AG04450 (cell line): ENCODE results near the gene ACSM3. TPM values are rescaled to one million over a fixed set of nuclear protein-coding genes. Genes with fewer than 3 reads are reported as not detected.

Experiments
- CTCF ChIA-PET: fragments of 300-600, 350-600 bp; formaldehyde crosslinking; extraction: SDS; loops from one replicate; lab custom pipeline; 2022; ENCODE audit warnings: antibody characterized with exemption, inconsistent platforms; lab: Charles Lee
- POLR2A ChIA-PET: fragments of 350-600 bp; formaldehyde crosslinking; extraction: SDS; loops from one replicate; lab custom pipeline; 2021; ENCODE audit warnings: antibody characterized with exemption, inconsistent platforms; lab: Yijun Ruan, JAX
- DNase-seq: peaks from one replicate; pipeline ENCODE4 v3.0.0-alpha.2; 2011; ENCODE audit warnings: low read depth, low spot score
- H3K27ac ChIP-seq: one replicate; pipeline ENCODE4 v1.5.1; 2012; ENCODE audit warnings: low read depth, low read length, control low read depth
- H3K27me3 ChIP-seq: one replicate; pipeline ENCODE4 v1.6.0; 2012; ENCODE audit warnings: low read length; ENCODE audit not compliant: control insufficient read depth, insufficient read depth
- H3K4me3 ChIP-seq: 2 replicates; pipeline ENCODE4 v1.5.1; 2011; ENCODE audit warnings: mild to moderate bottlenecking, low read depth, low read length, control low read depth
- H3K9me3 ChIP-seq: 2 replicates; pipeline ENCODE4 v1.5.1; 2012; ENCODE audit warnings: low read length; ENCODE audit not compliant: control insufficient read depth, insufficient read depth
- polyA plus RNA-seq: library from polyadenylated mRNA; depleted of rRNA; stranded (reverse); fragments of >200 nt; gene quantifications from 2 replicates; pipeline ENCODE4 v1.2.3, GENCODE V29; 2011
- TF ChIP-seq, protein P1 (sequence below): IDR thresholded peaks from 2 replicates; pipeline ENCODE4 v1.5.1; 2011; ENCODE audit warnings: low read depth, low read length, control low read depth, inconsistent platforms

ACSM3 gene
- polyA plus RNA-seq, 1 experiment = 0.76 TPM

DNA sequence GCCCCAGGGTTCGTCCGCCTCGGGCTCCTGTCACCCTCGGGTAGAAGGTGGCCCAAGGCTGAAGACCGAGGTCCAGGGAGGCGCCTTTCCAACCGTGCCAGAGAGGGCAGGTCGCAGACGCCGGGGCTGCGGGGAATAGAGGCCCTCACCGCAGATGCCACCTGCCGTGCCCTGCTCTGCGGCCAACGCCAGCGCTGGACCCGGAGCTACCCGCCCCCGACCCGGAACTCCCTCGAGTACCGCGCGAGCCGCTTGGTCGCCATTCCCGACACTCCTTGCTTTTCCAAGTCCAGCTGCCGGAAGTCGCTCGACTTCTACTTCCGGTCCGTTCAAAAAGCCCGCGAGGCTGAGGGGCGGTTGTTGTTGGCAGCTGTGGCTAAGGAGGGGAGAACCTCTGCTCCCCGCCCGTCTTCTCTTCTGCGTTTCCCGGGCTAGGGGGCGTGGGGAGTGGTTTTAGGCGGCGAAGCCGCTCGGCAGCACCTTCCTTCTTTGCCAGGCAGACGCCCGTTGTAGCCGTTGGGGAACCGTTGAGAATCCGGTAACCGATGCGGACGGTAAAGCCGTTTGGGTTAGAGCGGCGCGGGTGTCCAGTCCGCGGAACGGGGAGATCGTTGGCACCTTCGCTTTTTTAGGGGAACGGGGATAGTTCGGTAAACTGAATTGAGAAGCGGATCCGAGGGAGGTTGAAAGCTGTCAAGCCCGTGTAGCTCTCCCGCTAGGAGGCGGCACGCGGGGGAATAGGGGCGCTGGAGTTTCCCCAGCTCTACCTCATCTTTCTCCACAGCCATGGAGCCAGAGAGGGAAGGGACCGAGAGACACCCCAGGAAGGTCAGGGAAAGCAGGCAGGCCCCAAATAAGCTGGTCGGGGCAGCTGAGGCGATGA, 42.6 kb downstream of the ACSM3 start, which contains the start of the genes ERI2 and REXO5:
Gene ERI2, minus strand, starts transcription at position 305 of the 883 bp plus-strand sequence. Its CDS starts 42 bp downstream, at position 263.
Gene REXO5, plus strand, starts transcription at position 360 of the 883 bp plus-strand sequence. Its CDS starts 427 bp downstream, at position 787.
- Histone ChIP-seq H3K27ac (peak within 1 kb of the TSS; percentile 92), H3K4me3 (peak within 1 kb of the TSS; percentile 97), H3K27me3 (no peaks in the 10 kb centered on the region), H3K9me3 (no peaks in the 10 kb centered on the region)
- ChIA-PET CTCF (interaction anchor here (0.6 to 1.3 kb wide), 18 partner anchors 8 to 494 kb away, joined by 3 to 10 read pairs (median 4); no protein-coding TSS in a partner anchor), POLR2A (interaction anchor here (0.6 to 0.9 kb wide), 7 partner anchors 13 to 318 kb away, joined by 3 to 9 read pairs (median 4); partner anchors contain the start of genes DCUN1D3, LYRM1 and THUMPD1)
- peak; percentile 84 for DNase-seq
- TF ChIP-seq, protein P1, sequence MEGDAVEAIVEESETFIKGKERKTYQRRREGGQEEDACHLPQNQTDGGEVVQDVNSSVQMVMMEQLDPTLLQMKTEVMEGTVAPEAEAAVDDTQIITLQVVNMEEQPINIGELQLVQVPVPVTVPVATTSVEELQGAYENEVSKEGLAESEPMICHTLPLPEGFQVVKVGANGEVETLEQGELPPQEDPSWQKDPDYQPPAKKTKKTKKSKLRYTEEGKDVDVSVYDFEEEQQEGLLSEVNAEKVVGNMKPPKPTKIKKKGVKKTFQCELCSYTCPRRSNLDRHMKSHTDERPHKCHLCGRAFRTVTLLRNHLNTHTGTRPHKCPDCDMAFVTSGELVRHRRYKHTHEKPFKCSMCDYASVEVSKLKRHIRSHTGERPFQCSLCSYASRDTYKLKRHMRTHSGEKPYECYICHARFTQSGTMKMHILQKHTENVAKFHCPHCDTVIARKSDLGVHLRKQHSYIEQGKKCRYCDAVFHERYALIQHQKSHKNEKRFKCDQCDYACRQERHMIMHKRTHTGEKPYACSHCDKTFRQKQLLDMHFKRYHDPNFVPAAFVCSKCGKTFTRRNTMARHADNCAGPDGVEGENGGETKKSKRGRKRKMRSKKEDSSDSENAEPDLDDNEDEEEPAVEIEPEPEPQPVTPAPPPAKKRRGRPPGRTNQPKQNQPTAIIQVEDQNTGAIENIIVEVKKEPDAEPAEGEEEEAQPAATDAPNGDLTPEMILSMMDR = peak; percentile 65

DNA sequence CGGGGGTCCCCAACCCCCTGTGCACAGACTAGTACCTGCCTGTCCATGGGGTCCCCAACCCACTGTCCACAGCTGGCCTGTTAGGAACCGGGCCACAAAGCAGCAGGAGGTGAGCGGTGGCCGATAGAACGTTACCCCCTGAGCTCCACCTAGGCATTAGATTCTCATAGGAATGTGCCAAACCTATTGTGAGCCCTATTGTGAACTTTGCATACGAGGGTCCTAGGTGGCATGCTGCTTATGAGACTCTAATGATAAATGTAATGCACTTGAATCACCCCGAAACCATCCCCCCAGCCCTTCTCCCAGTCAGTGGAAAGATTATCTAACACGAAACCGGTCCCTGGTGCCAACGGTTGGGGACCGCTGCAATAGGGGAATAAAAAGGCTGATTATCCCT, 44.0 kb downstream of the ACSM3 start:
- ChIA-PET CTCF (interaction anchor here (0.6 kb wide), 1 partner anchor 294 kb away, joined by 3 read pairs; no protein-coding TSS in a partner anchor), POLR2A (no interaction called here)
- Histone ChIP-seq H3K27ac (no peak overlapping the region), H3K4me3 (no peak overlapping the region), H3K27me3 (no peaks in the 10 kb centered on the region), H3K9me3 (no peaks in the 10 kb centered on the region)
- no peak for DNase-seq
- TF ChIP-seq, protein P1 = no peak

DNA sequence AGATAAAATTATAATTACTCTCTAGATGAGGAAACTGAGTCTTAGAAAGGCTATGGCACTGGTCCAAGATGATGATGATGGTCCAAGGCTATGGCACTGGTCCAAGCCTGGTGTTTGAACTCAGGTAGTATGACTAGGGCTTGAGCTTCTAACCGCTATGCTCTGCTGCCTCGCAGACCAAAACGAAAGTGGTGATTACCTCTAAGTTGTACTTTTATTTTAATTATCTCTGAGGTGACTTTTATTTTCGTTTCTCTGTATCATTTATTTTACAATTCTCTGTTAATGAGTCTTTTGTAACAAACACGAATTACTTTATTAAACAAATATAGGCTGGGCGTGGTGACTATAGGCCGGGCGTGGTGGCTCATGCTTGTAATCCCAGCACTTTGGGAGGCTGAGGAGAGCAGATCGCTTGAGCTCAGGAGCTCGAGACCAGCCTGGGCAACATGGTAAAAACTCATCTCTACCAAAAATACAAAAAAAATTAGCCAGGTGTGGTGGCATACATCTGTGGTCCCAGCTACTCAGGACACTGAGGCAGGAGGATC, 48.1 kb downstream of the ACSM3 start:
- H3K27me3 ChIP-seq = no peaks in the 10 kb centered on the region
- H3K27ac ChIP-seq = no peak overlapping the region
- TF ChIP-seq, protein P1 = no peak
- H3K9me3 ChIP-seq = no peaks in the 10 kb centered on the region
- no peak for DNase-seq
- ChIA-PET POLR2A (no interaction called here), CTCF (interaction anchor here (1.2 kb wide), 1 partner anchor 290 kb away, joined by 4 read pairs; no protein-coding TSS in a partner anchor)
- no peak overlapping the region for H3K4me3 ChIP-seq

DNA sequence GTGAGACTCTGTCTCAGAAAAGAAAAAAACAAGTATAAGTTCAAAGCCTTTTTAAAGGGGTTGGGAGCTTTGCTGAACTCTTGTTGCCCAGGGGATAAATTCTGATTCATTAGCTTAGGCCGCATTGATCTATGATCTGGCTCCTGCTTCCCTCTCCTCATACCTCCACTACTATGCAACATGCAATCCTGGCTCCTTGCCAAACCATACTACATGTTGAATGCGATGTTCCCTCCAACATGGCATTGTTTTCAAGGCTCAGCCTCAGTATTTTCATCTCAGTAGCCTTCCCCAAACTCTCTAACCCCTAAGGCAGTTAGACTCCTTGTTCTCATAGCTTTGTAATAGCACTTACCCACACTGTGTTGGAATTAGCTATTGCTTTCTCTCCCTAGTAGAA, 48.7 kb downstream of the ACSM3 start:
- Histone ChIP-seq H3K27me3 (no peaks in the 10 kb centered on the region), H3K4me3 (no peak overlapping the region), H3K9me3 (no peaks in the 10 kb centered on the region), H3K27ac (no peak overlapping the region)
- ChIA-PET CTCF (interaction anchor here (1.2 kb wide), 1 partner anchor 290 kb away, joined by 4 read pairs; no protein-coding TSS in a partner anchor), POLR2A (no interaction called here)
- TF ChIP-seq, protein P1 = no peak
- DNase-seq = no peak
